GM12878 (cell line): ENCODE results near the gene TNK1. TPM values are rescaled to one million over a fixed set of nuclear protein-coding genes. Genes with fewer than 3 reads are reported as not detected.

ENCODE experiments used
- CBX3 ChIP-seq: fragments of 200-600 bp; sonication (generic); IDR thresholded peaks from 2 replicates; pipeline ENCODE4 v1.6.1; 2016; ENCODE audit warnings: low read depth, borderline replicate concordance
- CHD2 ChIP-seq: IDR thresholded peaks from 2 replicates; pipeline ENCODE4 v1.6.1; 2011; ENCODE audit warnings: low read depth, low read length, improper control_type of control experiment, borderline replicate concordance
- LARP7 ChIP-seq: fragments of 450-650 bp; IDR thresholded peaks from 2 replicates; pipeline ENCODE4 v1.6.1; 2017; ENCODE audit warnings: mild to moderate bottlenecking
- PAX5 ChIP-seq: IDR thresholded peaks from 2 replicates; pipeline ENCODE4 v1.6.1; 2011; ENCODE audit warnings: low read depth, low read length, borderline replicate concordance
- POU2F2 ChIP-seq: IDR thresholded peaks from 3 replicates; pipeline ENCODE4 v1.6.1; 2011; ENCODE audit warnings: low read depth, mild to moderate bottlenecking, low read length, borderline replicate concordance
- RCOR1 ChIP-seq: conservative IDR thresholded peaks from 2 replicates; pipeline ENCODE4 v1.6.1; 2012; ENCODE audit warnings: low read depth, low read length, improper control_type of control experiment
- SPI1 ChIP-seq: IDR thresholded peaks from 2 replicates; pipeline ENCODE4 v1.6.1; 2011; ENCODE audit warnings: low read depth, mild to moderate bottlenecking, low read length, moderate library complexity, borderline replicate concordance; ENCODE audit not compliant: insufficient read depth
- ZNF274 ChIP-seq: IDR thresholded peaks from one replicate; pipeline ENCODE4 v1.8.0; 2011; ENCODE audit not compliant: insufficient read length, insufficient read depth
- ZSCAN29 ChIP-seq: fragments of 450-650 bp; IDR thresholded peaks from 2 replicates; pipeline ENCODE4 v1.6.1; 2017; ENCODE audit warnings: mild to moderate bottlenecking, moderate library complexity
- polyA plus RNA-seq, 11 experiments: library from polyadenylated mRNA; depleted of rRNA in 4 of 11; unstranded in 6 of 11; stranded (reverse) in 5 of 11; fragments of >200 nt; fragmentation: Nextera tagmentation in 4 of 11; fragmentation: Illumina TruSeq in 1 of 11; extraction: Ambion mirVana in 4 of 11; extraction: Trizol in 1 of 11; gene quantifications; 1 replicate in 1 of 11; 2 replicates in 10 of 11; pipeline versions ENCODE4 v1.2.1 to v1.2.3, GENCODE V29; 2011 to 2016; ENCODE audit warnings: inconsistent platforms in 2 of 11, missing spikeins in 2 of 11, low read depth in 1 of 11
- total RNA-seq, 4 experiments: library from RNA; depleted of rRNA in 3 of 4; stranded (reverse); fragments of >200 nt in 3 of 4; fragmentation: Illumina TruSeq in 1 of 4; extraction: Trizol in 1 of 4; gene quantifications; 2 replicates each; pipeline versions ENCODE4 v1.2.1 to v1.2.3, GENCODE V29; 2013 to 2021
- TF ChIP-seq, protein P1 (sequence below): fragments of 450-650 bp; IDR thresholded peaks from 2 replicates; pipeline ENCODE4 v1.6.1; 2017; ENCODE audit warnings: mild to moderate bottlenecking

The TNK1 gene
- total and polyA plus RNA-seq, 10 of the 15 experiments (the other 5 are each of a cell fraction or from before 2014, with no cell fraction given): 0.06 to 2.5 (median 0.70) TPM

- TF ChIP-seq, protein P1, sequence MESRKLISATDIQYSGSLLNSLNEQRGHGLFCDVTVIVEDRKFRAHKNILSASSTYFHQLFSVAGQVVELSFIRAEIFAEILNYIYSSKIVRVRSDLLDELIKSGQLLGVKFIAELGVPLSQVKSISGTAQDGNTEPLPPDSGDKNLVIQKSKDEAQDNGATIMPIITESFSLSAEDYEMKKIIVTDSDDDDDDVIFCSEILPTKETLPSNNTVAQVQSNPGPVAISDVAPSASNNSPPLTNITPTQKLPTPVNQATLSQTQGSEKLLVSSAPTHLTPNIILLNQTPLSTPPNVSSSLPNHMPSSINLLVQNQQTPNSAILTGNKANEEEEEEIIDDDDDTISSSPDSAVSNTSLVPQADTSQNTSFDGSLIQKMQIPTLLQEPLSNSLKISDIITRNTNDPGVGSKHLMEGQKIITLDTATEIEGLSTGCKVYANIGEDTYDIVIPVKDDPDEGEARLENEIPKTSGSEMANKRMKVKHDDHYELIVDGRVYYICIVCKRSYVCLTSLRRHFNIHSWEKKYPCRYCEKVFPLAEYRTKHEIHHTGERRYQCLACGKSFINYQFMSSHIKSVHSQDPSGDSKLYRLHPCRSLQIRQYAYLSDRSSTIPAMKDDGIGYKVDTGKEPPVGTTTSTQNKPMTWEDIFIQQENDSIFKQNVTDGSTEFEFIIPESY: 0 out of 2 replicates have a peak, but pooled peaks have one; percentile 7
- TF ChIP-seq CHD2 (no peak), SPI1 (no peak), CBX3 (no peak), RCOR1 (no peak), POU2F2 (no peak), ZNF274 (no peak), LARP7 (no peak), ZSCAN29 (no peak), PAX5 (no peak)
Observed at GRCh38 chr17:7437950-7438614, 57.2 kb downstream of the TNK1 start (continued).
